Measurements from ENCODE around the gene ZG16B.

The ZG16B gene, protein sequence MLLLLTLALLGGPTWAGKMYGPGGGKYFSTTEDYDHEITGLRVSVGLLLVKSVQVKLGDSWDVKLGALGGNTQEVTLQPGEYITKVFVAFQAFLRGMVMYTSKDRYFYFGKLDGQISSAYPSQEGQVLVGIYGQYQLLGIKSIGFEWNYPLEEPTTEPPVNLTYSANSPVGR

DNA sequence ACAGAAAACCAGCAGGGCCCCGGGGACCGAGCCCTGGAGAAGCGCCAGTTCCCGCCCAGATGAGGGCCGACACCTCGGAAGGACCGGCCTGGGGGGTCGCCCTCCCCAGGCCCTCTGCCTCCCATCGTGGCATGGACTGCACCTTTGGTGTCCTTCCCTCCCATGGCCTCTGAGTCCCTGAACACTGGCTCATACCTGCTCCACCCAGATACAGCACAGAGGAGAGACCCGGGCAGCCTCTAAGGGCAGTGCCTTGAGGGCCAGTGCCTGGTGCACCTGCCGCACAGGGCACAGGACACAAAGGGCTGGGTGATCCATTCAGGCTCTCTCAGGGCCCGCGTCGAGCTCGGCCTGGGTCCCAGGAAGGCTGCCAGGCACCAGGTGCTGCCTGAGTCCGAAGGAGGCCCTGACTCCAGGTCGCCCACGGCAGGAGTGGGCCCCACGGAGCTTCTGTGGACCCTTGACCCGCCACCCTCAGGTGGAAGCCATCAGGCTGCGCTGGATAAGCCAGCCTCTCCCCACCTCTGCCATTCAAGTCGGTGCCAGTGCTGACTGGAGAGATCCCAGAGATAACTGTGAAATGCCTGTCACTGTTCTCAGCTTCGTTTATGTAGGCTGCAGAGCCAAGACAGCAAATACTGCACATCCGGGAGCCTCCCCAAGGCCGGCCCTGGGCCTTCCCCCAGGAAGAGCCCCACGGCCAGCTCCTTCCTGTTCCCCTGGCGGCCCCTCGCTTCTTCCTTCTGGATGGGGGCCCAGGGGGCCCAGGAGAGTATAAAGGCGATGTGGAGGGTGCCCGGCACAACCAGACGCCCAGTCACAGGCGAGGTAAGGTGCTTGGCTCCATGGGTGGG, at the start of gene ZG16B:
Gene ZG16B, plus strand, starts transcription at position 803 of the 854 bp plus-strand sequence. CDS start 139 bp downstream, outside the sequence.
- DNase-seq (ENCODE audit: extremely low spot score, insufficient read length, low read depth) (no peak), FAIRE-seq (no peak)

DNA sequence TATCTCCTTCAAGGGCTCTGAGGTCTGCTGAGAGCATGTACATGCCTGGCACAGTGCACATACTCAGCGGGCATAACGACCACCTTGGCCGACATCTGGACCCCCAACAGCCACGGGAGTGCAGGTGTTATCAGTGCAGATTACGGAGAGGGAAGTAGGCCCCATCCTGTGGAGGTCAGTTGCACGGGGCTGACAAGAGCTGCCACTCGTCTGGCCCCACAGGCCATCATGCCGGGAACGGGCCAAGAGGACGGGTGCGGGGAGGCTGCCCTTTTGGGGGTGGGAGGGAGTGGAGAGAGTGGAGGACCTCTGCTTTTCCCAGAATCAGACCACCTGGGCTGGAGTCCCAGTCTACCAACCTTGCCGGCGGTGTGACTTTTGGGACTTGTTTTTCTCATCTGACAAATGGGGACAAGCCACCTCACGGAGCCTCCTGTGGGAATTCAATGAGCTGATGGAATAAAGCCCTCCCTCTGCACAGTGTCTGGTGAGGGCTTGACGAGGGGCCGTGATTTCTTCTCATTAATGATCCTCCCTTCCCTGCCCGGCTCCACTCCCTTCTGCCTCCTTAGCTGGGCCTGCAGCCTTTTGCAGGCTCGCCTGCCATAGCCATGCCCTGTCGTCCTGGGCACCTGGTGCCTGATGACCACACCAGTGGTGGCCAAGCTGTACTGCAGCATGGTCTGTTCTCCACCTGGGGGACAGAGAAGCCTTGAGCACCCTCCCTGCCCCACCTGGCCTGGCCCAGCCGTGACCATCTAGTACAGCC, 47.3 kb upstream of the ZG16B start:
- FAIRE-seq (no peak), DNase-seq (ENCODE audit: extremely low spot score, insufficient read length, low read depth) (no peak)

DNA sequence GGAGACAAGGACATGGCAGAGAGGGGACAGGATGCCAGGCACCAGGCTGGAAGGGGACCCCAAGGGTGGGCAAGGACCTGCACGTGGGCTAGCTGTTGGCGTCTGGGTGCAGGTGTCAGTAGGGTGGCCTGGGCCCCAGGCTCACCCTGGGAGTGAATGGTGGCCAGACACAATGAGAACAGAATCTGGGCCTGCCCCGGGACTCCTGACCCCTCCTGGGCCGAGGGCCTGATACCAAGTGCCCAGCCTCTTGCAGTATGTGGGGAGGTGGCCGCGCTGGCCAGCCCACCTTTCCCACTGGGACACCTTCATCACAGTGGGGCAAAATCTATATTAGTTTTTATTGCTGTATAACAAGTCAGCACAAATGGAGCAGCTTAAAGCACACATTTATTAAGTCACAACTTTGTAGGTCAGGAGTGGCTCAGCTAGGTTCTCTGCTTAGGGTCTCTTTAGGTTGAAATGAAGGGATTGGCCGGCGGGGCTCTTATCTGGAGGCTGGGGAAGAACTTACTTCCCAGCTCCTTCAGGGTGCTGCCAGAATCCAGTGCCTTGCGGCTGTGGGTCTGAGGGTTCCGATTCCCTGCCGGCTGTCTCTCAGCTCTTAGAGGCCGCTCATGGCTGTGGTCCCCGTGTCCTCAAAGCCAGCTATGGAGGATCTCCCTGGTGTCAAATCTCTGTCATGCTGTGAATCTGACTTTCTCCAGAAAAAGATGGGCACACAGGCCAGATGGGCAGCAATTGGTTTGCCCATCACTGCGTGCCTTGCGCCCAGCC, 46.3 kb upstream of the ZG16B start:
- DNase-seq (ENCODE audit: extremely low spot score, insufficient read length, low read depth), result no peak
- no peak for FAIRE-seq

DNA sequence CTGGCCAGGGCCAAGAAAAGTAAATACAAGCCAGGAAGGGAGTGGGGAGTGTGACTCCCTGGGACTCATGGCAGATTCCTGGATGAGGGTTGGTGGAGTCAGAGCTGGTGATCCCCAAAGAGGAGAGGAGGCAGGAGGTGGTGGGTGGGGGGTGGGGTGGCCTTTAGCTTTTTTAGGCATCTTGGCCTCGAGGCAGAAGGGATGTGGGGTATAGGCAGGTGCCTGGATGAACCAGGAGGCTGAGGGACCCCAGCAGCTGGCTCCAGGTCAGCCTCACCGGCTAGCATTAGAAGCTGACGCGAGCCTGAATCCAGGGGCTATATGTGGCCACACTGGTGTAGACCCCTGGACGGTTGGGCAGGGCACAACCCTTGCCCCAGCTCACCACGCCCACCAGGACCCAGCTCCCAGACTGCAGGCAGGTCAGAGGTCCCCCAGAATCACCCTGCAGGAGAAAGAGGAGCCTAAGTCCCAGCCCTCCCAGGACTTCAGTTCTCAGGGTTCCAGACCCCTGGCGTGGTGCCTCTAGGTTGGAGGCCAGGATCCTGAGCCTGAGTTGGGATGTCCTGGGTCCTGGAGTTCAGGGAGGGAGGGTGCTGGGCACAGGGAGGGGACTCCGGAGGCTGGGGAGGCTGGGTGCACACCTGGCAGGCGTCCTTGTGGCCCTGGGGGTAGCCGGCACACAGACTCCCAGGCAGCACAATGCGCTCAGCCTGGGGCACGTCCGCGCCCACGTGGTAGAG, 45.6 kb upstream of the ZG16B start:
- no peak for FAIRE-seq

DNA sequence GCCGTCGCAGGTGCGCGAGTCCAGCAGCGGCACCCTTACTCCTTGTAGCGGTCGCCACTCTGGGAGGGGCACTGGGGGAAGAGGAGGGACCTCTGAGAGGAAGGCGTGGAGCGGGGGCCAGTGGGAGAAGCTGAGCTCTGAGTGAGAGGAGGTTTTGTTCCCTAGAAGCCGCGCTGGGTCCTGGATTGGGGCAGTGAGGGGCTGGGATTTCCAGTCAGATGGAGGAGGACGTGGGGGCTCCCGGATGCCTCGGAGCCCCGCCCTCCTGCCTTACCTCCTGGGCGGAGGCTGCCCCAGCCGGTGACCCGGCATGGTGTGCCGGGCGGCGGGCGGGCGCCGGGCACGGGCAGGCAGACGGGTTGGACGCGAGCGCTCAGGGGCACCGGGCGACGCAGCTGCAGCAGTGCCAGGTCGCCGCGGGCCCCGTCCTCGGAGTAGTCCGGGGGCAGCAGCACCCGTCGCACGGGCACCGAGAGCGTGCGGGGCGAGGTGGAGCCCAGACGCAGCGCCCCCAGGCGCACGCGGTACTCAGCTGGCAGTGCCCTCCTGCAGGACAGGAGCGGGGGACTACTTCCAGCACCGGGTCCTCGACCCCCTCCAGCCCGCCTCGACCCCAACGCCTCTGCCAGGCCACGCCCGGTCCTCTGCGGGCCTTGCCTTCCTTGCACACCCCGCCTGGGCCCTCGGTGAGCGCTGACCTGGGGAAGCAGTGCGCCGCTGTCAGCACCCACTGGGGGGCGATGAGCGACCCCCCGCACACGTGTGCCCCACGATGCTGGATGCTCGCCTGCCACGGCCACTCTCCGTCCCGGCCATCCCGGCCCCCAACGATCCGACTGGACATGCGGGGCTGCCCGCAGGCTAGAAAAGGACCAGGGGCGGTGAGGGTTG, 44.8 kb upstream of the ZG16B start:
- FAIRE-seq (no peak), DNase-seq (ENCODE audit: extremely low spot score, insufficient read length, low read depth) (no peak)

More for the DNA sequence above, 45.6 kb upstream of the ZG16B start:
- DNase-seq (ENCODE audit: extremely low spot score, insufficient read length, low read depth), result no peak

DNA sequence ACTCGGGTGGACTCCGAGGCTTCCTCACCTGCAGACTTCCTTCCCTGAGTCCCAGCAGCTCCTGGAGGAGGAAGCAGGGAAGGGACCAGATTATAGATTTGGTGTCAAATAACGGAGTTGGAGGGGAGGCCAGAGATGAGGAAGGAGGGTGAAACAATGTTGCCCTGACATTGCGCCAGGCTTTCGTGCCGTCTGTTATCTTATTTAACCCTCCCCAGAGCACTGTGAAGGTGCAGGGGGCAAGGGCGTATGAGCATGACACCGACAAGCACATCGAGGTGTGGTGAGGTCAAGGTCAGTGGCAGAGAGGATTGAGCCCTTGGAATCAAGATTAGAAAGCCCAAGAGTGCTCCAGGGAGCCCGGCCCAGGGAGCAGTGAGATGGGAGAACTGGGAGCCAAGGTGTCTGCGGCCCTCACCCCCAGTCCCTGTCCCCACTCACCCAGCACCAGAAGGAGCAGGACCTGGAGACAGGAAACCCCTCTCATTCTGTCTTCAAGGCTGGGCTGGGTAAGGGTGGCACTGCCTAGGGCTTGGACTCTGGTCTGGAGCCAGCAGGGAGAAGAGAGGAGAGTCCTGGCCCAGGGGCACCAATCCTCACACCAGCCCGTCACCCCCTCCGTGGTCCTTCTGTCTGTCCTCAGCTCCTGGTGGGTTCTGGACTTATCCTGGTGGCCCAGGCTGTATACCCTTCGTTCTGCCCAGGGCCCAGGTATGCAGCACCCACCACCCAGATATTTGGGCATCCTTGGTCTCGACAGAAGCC, 43.9 kb upstream of the ZG16B start:
- no peak for FAIRE-seq
- no peak for DNase-seq (ENCODE audit: extremely low spot score, insufficient read length, low read depth)

DNA sequence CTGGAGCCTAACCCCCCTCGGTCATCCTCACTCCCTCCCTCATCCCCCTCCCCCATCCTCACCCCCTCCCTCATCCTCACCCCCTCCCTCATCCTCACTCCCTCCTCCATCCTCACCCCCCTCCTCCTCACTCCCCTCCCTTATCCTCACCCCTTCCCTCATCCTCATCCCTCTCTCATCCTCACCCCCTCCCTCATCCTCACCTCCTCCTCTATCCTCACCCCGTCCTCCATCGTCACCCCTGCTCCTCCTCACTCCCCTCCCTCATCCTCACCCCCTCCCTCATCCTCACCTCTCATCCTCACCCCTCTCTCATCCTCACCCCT, 43.3 kb upstream of the ZG16B start:
- FAIRE-seq (no peak), DNase-seq (ENCODE audit: extremely low spot score, insufficient read length, low read depth) (no peak)

DNA sequence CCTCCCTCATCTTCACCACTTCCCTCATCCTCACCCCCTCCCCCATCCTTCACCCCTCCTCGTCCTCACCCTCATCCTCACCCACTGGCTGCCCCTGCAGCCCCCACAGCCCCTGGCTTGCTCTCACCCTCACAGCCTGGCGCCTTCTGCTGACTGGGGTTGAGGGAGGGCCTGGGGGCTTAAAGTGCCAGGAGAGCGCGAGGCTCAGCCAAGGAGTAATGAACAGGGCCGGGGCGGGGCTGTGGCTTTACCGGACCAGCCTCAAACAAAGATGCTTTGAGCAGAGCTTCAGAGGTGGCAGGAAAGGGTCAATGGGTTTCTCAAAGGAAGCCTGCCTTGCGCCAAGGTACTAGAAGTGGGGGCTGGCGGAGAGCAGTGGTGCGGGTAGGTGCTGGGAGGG, 42.7 kb upstream of the ZG16B start, which contains the start of gene PRSS33:
Gene PRSS33, minus strand, starts transcription at position 155 of the 400 bp plus-strand sequence. CDS start 1,013 bp downstream, outside the sequence.
- FAIRE-seq (no peak), DNase-seq (ENCODE audit: extremely low spot score, insufficient read length, low read depth) (no peak)

DNA sequence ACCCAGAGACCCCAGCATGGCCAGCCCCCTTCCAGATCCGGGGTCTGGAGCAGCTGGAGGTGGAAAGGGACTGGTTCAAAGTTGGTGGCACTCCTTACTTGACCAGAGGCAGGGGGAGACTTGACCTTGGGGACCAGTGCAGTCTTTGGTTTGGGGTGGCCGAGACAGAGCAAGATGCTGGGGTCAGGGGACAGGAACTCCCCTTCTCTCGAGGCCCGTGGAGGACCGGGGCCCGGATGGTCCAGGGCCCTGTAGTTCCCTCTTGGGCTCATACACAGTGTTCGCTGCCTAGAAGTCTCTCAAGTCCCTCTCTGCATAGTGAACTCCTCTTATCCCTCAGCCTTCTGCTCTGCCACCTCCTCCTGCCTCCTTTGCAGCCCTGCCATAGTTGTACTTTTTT, 42.1 kb upstream of the ZG16B start:
- DNase-seq (ENCODE audit: extremely low spot score, insufficient read length, low read depth), result no peak
- FAIRE-seq, result no peak

DNA sequence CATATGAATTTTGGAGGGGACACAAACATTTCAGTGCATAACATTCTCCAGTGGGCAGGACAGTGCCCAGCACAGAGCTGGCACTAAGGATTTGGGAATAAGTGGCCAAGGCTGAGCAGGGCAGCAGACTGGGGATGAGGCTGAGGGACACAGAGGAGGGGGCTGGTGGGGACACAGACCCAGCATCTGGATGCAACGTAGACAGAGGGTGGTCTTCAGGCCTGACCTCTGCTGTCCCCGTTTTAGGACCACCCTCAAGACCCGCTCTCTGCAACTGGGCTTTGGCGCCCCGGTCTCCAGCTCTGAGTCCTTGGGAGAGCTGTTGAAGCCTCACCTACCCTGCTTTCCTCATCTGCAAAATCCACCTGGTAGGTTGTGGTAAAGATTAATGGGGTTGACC, 39.5 kb upstream of the ZG16B start:
- DNase-seq (ENCODE audit: extremely low spot score, insufficient read length, low read depth), result no peak
- FAIRE-seq, result no peak

DNA sequence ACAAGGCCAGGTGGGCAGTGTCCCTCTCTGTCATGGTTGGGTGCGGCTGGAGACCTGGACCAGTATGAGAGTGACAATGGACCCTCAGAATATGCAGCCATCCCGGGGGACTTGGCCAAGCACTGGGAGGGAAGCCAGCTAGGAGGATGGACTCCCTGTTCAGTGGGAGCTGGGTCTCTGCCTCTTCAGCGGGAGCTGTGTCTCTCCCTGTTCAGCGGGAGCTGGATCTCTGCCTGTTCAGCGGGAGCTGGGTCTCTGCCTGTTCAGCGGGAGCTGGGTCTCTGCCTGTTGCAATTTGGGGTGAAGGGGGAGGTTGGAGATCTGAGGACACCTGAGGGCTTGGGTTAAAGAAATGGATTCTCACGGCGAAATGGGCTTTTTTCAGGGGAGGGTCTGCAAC, 38.9 kb upstream of the ZG16B start:
- DNase-seq (ENCODE audit: extremely low spot score, insufficient read length, low read depth), result no peak
- no peak for FAIRE-seq

DNA sequence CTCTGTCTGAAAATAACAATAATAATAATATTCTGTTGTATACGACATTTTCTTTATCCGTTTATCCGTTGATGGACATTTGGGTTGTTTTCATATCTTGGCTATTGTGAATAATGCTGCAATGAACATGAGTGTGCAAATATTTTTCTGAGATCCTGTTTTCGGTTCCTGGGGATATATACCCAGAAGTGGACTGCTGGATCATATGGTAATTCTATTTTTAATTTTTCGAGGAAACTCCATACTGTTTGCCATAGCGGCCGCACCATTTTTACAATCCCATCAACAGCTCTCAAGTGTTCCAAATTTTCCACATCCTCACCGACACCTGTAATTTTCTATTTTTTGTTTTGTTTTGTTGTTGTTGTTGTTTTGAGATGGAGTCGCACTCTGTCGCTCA, 37.2 kb upstream of the ZG16B start:
- DNase-seq (ENCODE audit: extremely low spot score, insufficient read length, low read depth) (no peak), FAIRE-seq (no peak)

DNA sequence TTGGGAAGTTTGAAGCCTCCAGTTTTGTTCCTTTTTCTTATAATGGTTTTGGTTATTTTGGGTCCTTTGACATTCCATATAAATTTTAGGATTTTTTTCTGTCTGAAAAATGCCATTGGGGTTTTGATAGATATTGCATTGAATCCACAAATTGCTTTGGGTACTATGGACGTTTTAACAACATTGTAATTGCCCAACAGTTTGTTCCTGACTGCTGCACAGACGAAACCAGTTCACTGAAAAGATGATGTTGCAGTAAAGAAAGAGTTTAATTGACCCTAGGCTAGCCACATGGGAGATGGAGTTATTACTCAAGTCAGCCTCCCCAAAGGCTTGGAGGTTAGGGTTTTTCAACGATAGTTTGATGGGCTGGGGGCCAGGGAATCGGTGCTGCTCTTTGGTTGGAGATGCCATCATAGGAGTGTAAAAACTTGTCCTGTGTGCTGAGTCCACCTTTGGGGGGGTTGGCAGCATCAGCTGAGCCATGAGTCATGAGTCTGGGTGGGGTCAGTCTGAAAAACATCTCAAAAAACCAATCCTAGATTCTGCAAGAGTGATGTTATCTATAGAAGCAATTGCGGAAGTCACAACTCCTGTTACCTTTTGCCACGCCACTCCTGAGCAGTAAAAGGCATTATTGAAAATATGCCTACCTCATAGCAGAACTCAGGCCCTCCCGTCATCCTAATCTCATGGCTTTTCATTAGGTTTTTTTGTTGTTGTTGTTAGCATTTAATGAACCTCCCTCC, 34.5 kb upstream of the ZG16B start:
- no peak for DNase-seq (ENCODE audit: extremely low spot score, insufficient read length, low read depth)
- FAIRE-seq, result no peak

DNA sequence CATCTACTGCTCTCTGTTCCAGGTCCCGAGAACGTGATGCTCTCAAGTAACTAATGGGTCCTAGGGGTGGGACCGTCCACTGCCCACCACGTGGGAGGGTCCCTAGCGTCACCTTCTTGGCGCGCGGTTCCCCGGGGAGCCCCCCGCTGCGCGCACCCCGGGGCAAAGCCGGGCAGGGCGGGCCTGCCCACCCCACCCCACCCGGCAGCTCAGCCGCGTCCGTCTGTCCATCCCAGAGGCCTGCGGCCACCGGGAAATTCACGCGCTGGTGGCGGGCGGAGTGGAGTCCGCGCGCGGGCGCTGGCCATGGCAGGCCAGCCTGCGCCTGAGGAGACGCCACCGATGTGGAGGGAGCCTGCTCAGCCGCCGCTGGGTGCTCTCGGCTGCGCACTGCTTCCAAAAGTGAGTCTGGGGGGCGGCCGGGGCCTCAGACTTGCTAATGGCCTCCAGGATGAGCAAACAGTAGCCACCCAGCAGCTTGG, 31.3 kb upstream of the ZG16B start:
- DNase-seq (ENCODE audit: extremely low spot score, insufficient read length, low read depth) (no peak), FAIRE-seq (no peak)

DNA sequence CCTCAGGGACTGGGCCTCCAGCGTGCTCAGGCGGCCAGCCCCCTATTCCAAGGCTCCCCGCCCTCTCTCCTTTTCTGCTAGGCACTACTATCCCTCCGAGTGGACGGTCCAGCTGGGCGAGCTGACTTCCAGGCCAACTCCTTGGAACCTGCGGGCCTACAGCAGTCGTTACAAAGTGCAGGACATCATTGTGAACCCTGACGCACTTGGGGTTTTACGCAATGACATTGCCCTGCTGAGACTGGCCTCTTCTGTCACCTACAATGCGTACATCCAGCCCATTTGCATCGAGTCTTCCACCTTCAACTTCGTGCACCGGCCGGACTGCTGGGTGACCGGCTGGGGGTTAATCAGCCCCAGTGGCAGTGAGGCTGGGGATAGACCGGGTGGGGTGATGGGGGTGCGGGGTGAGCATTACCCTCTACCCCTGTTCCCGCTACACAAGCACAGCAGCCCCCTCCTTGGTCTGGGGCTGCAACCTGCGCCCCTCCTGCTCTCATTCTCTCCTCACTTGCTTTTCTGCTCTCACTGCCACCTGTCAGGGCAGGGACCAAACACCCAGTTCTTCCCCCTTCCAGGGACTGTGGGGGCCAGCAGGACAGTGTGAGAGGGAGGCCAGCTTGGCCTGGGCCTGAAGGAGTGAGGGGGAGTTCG, 30.8 kb upstream of the ZG16B start:
- FAIRE-seq (no peak), DNase-seq (ENCODE audit: extremely low spot score, insufficient read length, low read depth) (no peak)

DNA sequence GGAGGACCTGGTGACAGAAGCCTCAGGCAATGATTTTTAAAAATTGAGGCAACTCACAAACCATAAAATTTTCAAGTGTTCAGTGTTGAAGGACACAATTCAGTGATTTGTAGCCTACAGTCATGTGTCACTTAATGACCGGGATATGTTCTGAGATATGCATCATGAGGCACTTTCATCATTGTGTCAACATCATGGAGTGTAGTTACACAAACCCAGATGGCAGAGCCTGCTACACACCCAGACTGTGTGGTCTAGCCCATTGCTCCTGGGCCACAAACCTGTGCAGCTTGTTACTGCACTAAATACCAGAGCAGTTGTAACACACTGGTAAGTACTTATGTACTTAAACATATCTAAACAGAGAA, 30.3 kb upstream of the ZG16B start:
- no peak for DNase-seq (ENCODE audit: extremely low spot score, insufficient read length, low read depth)

More for the DNA sequence above, 30.3 kb upstream of the ZG16B start:
- FAIRE-seq, result no peak
